ENCODE results near the gene TGFB1.

The TGFB1 gene

GRCh38 chr19:41353466-41354342, at the start of gene TGFB1:
Gene TGFB1, minus strand, starts transcription at chr19:41353922. Its CDS starts 878 bp downstream, at chr19:41353044.
- Mint-ChIP-seq H3K4me1 (ENCODE audit: low read depth) (peaks cover 68% of the 10 kb centered on the region), H3K4me3 (peak within 1 kb of the TSS; percentile 100), H3K27ac (peak within 1 kb of the TSS; percentile 88), H3K36me3 (ENCODE audit: low read depth) (peaks cover 65% of the 10 kb centered on the region), H3K9me3 (no peaks in the 10 kb centered on the region), H3K27me3 (no peaks in the 10 kb centered on the region)
- intact Hi-C loops (cut with micrococcal nuclease) = loop anchor here (1.0 to 10.0 kb wide), 3 partner anchors 24 to 71 kb away; partner anchors contain the start of genes B3GNT8 and CCDC97

GRCh38 chr19:41402010-41402409, 48.3 kb upstream of the TGFB1 start:
- Mint-ChIP-seq H3K9me3 (no peaks in the 10 kb centered on the region), H3K4me3 (no peak overlapping the region), H3K4me1 (ENCODE audit: low read depth) (peaks cover 54% of the 10 kb centered on the region), H3K27ac (no peak overlapping the region), H3K36me3 (ENCODE audit: low read depth) (peaks cover 52% of the 10 kb centered on the region), H3K27me3 (no peaks in the 10 kb centered on the region)
- intact Hi-C loops (cut with micrococcal nuclease) = no loop called here

DNA sequence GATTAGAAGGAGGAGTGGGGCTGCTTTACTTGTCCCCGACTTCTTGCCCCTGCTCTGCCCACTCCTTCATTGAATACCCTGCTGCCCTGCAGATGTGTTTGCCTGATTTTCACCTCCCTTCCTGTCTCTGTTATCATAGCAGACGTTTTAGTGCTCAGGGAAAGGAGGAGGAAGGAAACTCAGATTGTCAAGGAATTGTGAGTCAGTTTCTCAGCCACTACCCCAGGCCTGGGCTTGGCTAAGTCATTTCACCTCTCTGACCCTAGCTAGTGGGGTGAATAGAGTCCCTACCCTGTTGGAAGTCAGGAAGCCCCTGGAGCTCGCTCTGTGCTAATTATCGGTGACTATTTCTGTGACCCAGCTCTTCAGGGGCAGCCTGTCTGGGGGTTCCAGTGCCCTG, 47.8 kb upstream of the TGFB1 start:
- Mint-ChIP-seq H3K4me3 (no peak overlapping the region), H3K36me3 (ENCODE audit: low read depth) (peaks cover 52% of the 10 kb centered on the region), H3K9me3 (no peaks in the 10 kb centered on the region), H3K27me3 (no peaks in the 10 kb centered on the region), H3K27ac (peak overlapping the region; percentile 27), H3K4me1 (ENCODE audit: low read depth) (peaks cover 52% of the 10 kb centered on the region)
- intact Hi-C loops (cut with micrococcal nuclease) = no loop called here

DNA sequence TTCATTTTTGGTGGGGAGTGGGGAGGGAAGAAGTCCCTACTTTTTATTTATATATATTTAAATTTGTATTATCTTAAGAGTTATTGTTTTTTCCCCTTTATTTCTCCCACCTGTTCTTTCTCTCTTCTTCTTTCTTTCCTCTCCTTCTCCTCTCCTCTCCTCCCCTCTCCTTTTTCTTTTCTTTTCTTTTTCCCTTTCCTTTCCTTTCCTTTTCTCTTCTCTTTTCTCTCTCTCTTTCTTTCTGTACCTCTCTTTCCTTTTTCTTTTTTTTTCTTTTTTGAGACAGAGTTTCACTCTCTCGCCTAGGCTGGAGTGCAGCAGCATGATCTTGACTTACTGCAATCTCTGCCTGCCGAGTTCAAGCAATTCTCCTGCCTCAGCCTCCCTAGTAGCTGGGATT, 45.8 kb upstream of the TGFB1 start:
- intact Hi-C loops (cut with micrococcal nuclease) = loop anchor here (5.0 kb wide), 1 partner anchor 33 kb away; no protein-coding TSS in a partner anchor
- H3K9me3 Mint-ChIP-seq = no peaks in the 10 kb centered on the region
- H3K27me3 Mint-ChIP-seq = no peaks in the 10 kb centered on the region
- H3K4me3 Mint-ChIP-seq = no peak overlapping the region
- peak overlapping the region; percentile 68 for H3K27ac Mint-ChIP-seq
- peaks cover 55% of the 10 kb centered on the region for H3K4me1 Mint-ChIP-seq (ENCODE audit: low read depth)
- peaks cover 52% of the 10 kb centered on the region for H3K36me3 Mint-ChIP-seq (ENCODE audit: low read depth)

DNA sequence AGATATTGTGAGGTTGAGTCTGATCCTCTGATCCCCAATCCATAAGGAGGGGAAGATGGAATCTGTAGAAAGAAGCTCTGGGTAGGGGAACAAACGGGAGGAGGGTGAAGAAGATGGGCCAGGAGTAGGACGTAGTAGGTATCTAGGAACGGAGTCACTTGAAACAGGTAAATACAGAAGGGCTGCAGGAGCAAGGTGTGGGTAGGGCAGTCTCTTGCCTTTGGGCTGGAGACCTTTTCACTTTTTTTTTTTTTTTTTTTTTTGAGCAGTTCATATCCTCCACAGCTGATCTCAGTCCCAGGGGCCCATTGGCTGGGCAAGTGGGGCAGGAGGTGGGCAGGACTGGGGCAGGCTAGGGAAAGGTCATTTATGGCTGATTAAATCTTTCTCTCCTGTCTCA, 45.4 kb upstream of the TGFB1 start:
- H3K36me3 Mint-ChIP-seq (ENCODE audit: low read depth) = peaks cover 52% of the 10 kb centered on the region
- no peak overlapping the region for H3K27ac Mint-ChIP-seq
- no peaks in the 10 kb centered on the region for H3K9me3 Mint-ChIP-seq
- peak overlapping the region; percentile 97 for H3K4me3 Mint-ChIP-seq
- H3K4me1 Mint-ChIP-seq (ENCODE audit: low read depth) = peaks cover 55% of the 10 kb centered on the region
- intact Hi-C loops (cut with micrococcal nuclease) = loop anchor here (5.0 kb wide), 1 partner anchor 33 kb away; no protein-coding TSS in a partner anchor
- H3K27me3 Mint-ChIP-seq = no peaks in the 10 kb centered on the region

DNA sequence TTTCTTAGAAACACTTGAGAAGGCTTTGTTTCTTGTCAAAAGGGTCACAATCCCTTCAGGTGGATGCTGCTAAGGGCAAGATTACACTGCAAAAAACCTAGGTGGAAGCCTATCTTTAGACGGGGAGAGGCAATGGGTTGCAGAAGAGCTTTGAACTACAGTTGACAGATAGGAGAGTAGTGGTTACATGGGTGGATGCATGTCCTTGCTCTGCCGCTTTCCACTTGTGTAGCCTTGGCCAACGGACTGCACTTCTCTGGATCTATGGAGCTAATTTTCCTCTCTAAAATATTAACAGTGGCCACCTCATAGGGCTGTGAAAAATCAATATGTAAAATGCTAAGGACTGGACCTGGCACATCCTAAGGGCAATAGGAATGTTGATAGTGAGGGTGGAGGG, 44.9 kb upstream of the TGFB1 start:
- Mint-ChIP-seq H3K27me3 (no peaks in the 10 kb centered on the region), H3K4me3 (peak overlapping the region; percentile 97), H3K9me3 (no peaks in the 10 kb centered on the region), H3K27ac (peak overlapping the region; percentile 93), H3K4me1 (ENCODE audit: low read depth) (peaks cover 59% of the 10 kb centered on the region), H3K36me3 (ENCODE audit: low read depth) (peaks cover 47% of the 10 kb centered on the region)
- intact Hi-C loops (cut with micrococcal nuclease) = loop anchor here (5.0 kb wide), 1 partner anchor 34 kb away; no protein-coding TSS in a partner anchor

DNA sequence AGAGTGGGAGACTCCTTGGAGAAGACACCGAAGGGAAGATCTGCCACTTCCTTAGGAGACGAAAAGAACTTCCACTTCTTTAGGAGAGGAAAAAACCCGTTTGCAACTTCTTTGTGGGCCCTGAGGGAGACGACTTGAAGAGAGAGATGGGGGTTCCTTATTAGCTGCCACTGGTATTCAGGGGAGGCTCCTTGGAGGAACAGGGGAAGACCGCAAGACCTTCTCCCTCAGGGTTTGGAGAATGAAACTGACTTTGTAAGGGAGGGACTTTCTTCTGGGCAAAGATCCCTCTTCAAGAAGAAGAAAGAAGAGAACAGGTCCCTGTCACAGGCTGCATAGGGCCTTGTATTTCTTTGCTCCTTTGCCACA, 44.3 kb upstream of the TGFB1 start:
- peaks cover 59% of the 10 kb centered on the region for H3K4me1 Mint-ChIP-seq (ENCODE audit: low read depth)
- H3K9me3 Mint-ChIP-seq = no peaks in the 10 kb centered on the region
- peak overlapping the region; percentile 97 for H3K4me3 Mint-ChIP-seq
- H3K27me3 Mint-ChIP-seq = no peaks in the 10 kb centered on the region
- intact Hi-C loops (cut with micrococcal nuclease) = loop anchor here (5.0 kb wide), 1 partner anchor 34 kb away; no protein-coding TSS in a partner anchor
- peaks cover 42% of the 10 kb centered on the region for H3K36me3 Mint-ChIP-seq (ENCODE audit: low read depth)
- peak overlapping the region; percentile 93 for H3K27ac Mint-ChIP-seq

- Mint-ChIP-seq H3K4me3 (peak within 1 kb of the TSS; percentile 97), H3K27me3 (no peaks in the 10 kb centered on the region), H3K9me3 (no peaks in the 10 kb centered on the region), H3K36me3 (ENCODE audit: low read depth) (peaks cover 41% of the 10 kb centered on the region), H3K27ac (peak within 1 kb of the TSS; percentile 93), H3K4me1 (ENCODE audit: low read depth) (peaks cover 55% of the 10 kb centered on the region)
- intact Hi-C loops (cut with micrococcal nuclease) = loop anchor here (1.0 to 5.0 kb wide), 3 partner anchors 33 to 46 kb away; partner anchors contain the start of gene B9D2
These were observed 43.6 kb upstream of the TGFB1 start, which contains the start of the genes BCKDHA and EXOSC5 for GRCh38 chr19:41397086-41398049. Gene BCKDHA, plus strand, starts transcription at chr19:41397818. Its CDS starts 10 bp downstream, at chr19:41397828. Gene EXOSC5, minus strand, starts transcription at chr19:41397359. Its CDS starts 31 bp downstream, at chr19:41397328.

- peaks cover 45% of the 10 kb centered on the region for H3K36me3 Mint-ChIP-seq (ENCODE audit: low read depth)
- H3K4me3 Mint-ChIP-seq = no peak overlapping the region
- H3K4me1 Mint-ChIP-seq (ENCODE audit: low read depth) = peaks cover 41% of the 10 kb centered on the region
- intact Hi-C loops (cut with micrococcal nuclease) = loop anchor here (5.0 kb wide), 1 partner anchor 37 kb away; no protein-coding TSS in a partner anchor
- H3K9me3 Mint-ChIP-seq = no peaks in the 10 kb centered on the region
- peak overlapping the region; percentile 93 for H3K27ac Mint-ChIP-seq
- no peaks in the 10 kb centered on the region for H3K27me3 Mint-ChIP-seq
These were observed 41.6 kb upstream of the TGFB1 start for GRCh38 chr19:41395355-41395754.

GRCh38 chr19:41392775-41393174, 39.1 kb upstream of the TGFB1 start:
- no peaks in the 10 kb centered on the region for H3K9me3 Mint-ChIP-seq
- H3K4me3 Mint-ChIP-seq = no peak overlapping the region
- peaks cover 52% of the 10 kb centered on the region for H3K36me3 Mint-ChIP-seq (ENCODE audit: low read depth)
- H3K27ac Mint-ChIP-seq = no peak overlapping the region
- H3K27me3 Mint-ChIP-seq = no peaks in the 10 kb centered on the region
- H3K4me1 Mint-ChIP-seq (ENCODE audit: low read depth) = peaks cover 23% of the 10 kb centered on the region
- intact Hi-C loops (cut with micrococcal nuclease) = no loop called here

DNA sequence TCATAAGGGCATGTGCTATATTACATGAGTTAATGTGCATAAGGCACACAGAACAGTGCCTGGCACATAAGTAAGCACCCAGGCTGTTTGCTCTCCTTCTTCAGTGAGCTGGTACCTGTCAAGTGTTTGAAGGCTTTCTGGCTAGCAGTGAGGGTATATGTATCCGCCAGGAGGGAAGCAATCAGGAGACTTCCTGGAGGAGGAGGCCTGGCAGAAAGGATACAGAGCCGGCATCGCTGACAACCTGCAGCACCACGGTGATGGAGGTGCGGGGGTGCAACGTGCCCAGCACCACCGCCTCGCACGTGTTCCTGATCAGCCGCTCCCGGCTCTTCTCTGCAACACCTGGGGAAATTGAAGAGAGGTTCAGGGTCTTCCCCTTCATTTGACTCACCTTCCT, 37.9 kb upstream of the TGFB1 start:
- Mint-ChIP-seq H3K27ac (no peak overlapping the region), H3K9me3 (no peaks in the 10 kb centered on the region)
- intact Hi-C loops (cut with micrococcal nuclease) = no loop called here

DNA sequence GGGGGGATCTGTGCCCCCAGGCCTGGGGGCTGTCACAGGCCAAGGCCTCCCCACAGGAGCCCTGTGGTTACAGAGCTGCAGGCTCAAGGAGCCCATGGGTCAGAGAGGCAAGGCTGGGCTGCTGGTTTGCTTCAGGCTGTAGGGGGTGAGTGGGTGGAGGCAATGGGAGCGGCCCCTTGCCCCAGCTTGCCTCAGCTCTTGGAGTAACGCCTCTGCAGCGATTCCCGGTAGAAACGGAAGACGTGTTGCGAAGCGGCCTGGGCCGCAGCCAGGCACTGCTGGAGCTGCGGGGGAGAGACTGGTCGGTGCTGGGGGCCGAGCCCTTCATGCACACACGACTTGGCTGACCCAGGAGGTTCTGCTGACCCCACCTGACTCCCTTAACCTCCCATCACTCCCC, 32.7 kb upstream of the TGFB1 start:
- peaks cover 5% of the 10 kb centered on the region for H3K4me1 Mint-ChIP-seq (ENCODE audit: low read depth)
- H3K36me3 Mint-ChIP-seq (ENCODE audit: low read depth) = peaks cover 95% of the 10 kb centered on the region
- no peak overlapping the region for H3K4me3 Mint-ChIP-seq
- no peaks in the 10 kb centered on the region for H3K27me3 Mint-ChIP-seq
- intact Hi-C loops (cut with micrococcal nuclease) = no loop called here
- H3K27ac Mint-ChIP-seq = no peak overlapping the region
- no peaks in the 10 kb centered on the region for H3K9me3 Mint-ChIP-seq

More for the DNA sequence above, 37.9 kb upstream of the TGFB1 start:
- Mint-ChIP-seq H3K4me3 (no peak overlapping the region), H3K4me1 (ENCODE audit: low read depth) (peaks cover 22% of the 10 kb centered on the region), H3K36me3 (ENCODE audit: low read depth) (peaks cover 60% of the 10 kb centered on the region), H3K27me3 (no peaks in the 10 kb centered on the region)

- peaks cover 17% of the 10 kb centered on the region for H3K4me1 Mint-ChIP-seq (ENCODE audit: low read depth)
- peaks cover 74% of the 10 kb centered on the region for H3K36me3 Mint-ChIP-seq (ENCODE audit: low read depth)
- intact Hi-C loops (cut with micrococcal nuclease) = no loop called here
- no peaks in the 10 kb centered on the region for H3K27me3 Mint-ChIP-seq
- H3K27ac Mint-ChIP-seq = no peak overlapping the region
- no peak overlapping the region for H3K4me3 Mint-ChIP-seq
- H3K9me3 Mint-ChIP-seq = no peaks in the 10 kb centered on the region
These were observed 30.6 kb upstream of the TGFB1 start for GRCh38 chr19:41384351-41384750.

Data from dendritic cell treated with granulocyte-macrophage colony-stimulating factor and Interleukin-4, amounts not matched to agents 40 ng/mL and 50 ng/mL, for 4 days (primary cell).